IPS-20b (cell line): ENCODE measurements around the gene KDM4C.
"Not testable (repeated sequence)": the region's sequence is repeated elsewhere in the genome, so short reads cannot be mapped to it uniquely, and the experiment has no call there.

Experiments used
- H3K27ac ChIP-seq: one replicate; pipeline ENCODE4 v1.5.1; 2013; ENCODE audit warnings: low read length
- H3K27me3 ChIP-seq: 2 replicates; pipeline ENCODE4 v1.6.1; 2013; ENCODE audit warnings: mild to moderate bottlenecking, low read length, inconsistent platforms; ENCODE audit not compliant: insufficient read depth
- H3K36me3 ChIP-seq: 2 replicates; pipeline ENCODE4 v1.6.1; 2013; ENCODE audit warnings: low read depth, mild to moderate bottlenecking, inconsistent platforms, low read length, moderate library complexity; ENCODE audit not compliant: insufficient read depth
- H3K4me1 ChIP-seq: 2 replicates; pipeline ENCODE4 v1.6.1; 2013; ENCODE audit warnings: mild to moderate bottlenecking, control low read depth, inconsistent platforms, low read length, moderate library complexity; ENCODE audit not compliant: insufficient read depth
- H3K4me3 ChIP-seq: 2 replicates; pipeline ENCODE4 v1.5.1; 2013; ENCODE audit warnings: mild to moderate bottlenecking, low read length, inconsistent platforms
- H3K9ac ChIP-seq: 2 replicates; pipeline ENCODE4 v1.6.1; 2013; ENCODE audit warnings: low read depth, mild to moderate bottlenecking, inconsistent platforms, low read length, moderate library complexity
- H3K9me3 ChIP-seq: 2 replicates; pipeline ENCODE4 v1.6.1; 2013; ENCODE audit warnings: mild to moderate bottlenecking, low read depth, low read length, inconsistent platforms; ENCODE audit not compliant: insufficient read depth

The KDM4C gene

GRCh38 chr9:6764523-6764922, 6.8 kb downstream of the KDM4C start:
- H3K27me3 ChIP-seq, result peaks cover 2% of the 10 kb centered on the region; the same call in 1 of the 2 replicates
- peaks cover 26% of the 10 kb centered on the region for H3K4me1 ChIP-seq

GRCh38 chr9:6764950-6765349, 7.2 kb downstream of the KDM4C start:
- Histone ChIP-seq H3K9ac (peak overlapping the region; percentile 14; the same call in 1 of the 2 replicates), H3K4me3 (peak overlapping the region; percentile 33; the same call in 1 of the 2 replicates), H3K27ac (peak overlapping the region; percentile 35), H3K4me1 (peaks cover 26% of the 10 kb centered on the region), H3K36me3 (no peaks in the 10 kb centered on the region; the same call in 1 of the 2 replicates), H3K9me3 (no peaks in the 10 kb centered on the region), H3K27me3 (no peaks in the 10 kb centered on the region)

More at GRCh38 chr9:6764523-6764922, 6.8 kb downstream of the KDM4C start:
- Histone ChIP-seq H3K9me3 (no peaks in the 10 kb centered on the region), H3K4me3 (no peak overlapping the region), H3K9ac (peak overlapping the region; percentile 14; the same call in 1 of the 2 replicates), H3K27ac (peak overlapping the region; percentile 35), H3K36me3 (no peaks in the 10 kb centered on the region; the same call in 1 of the 2 replicates)

GRCh38 chr9:6765396-6765795, 7.6 kb downstream of the KDM4C start:
- peak overlapping the region; percentile 35 for H3K27ac ChIP-seq
- peak overlapping the region; percentile 33; the same call in 1 of the 2 replicates for H3K4me3 ChIP-seq
- no peaks in the 10 kb centered on the region; the same call in 1 of the 2 replicates for H3K36me3 ChIP-seq
- H3K4me1 ChIP-seq, result peaks cover 26% of the 10 kb centered on the region
- H3K9ac ChIP-seq, result peak overlapping the region; percentile 14; the same call in 1 of the 2 replicates
- no peaks in the 10 kb centered on the region for H3K27me3 ChIP-seq
- H3K9me3 ChIP-seq, result no peaks in the 10 kb centered on the region

- Histone ChIP-seq H3K27me3 (no peaks in the 10 kb centered on the region), H3K9ac (peak overlapping the region; percentile 40; the same call in 1 of the 2 replicates), H3K9me3 (no peaks in the 10 kb centered on the region), H3K36me3 (no peaks in the 10 kb centered on the region; the same call in 1 of the 2 replicates), H3K4me3 (no peak overlapping the region), H3K27ac (peak overlapping the region; percentile 22), H3K4me1 (peaks cover 29% of the 10 kb centered on the region)
Observed at GRCh38 chr9:6766606-6767005, 8.8 kb downstream of the KDM4C start.

GRCh38 chr9:6768587-6768986, 10.8 kb downstream of the KDM4C start:
- not testable (repeated sequence) for H3K9ac ChIP-seq, H3K36me3 ChIP-seq, H3K4me3 ChIP-seq, H3K9me3 ChIP-seq, H3K27me3 ChIP-seq, H3K27ac ChIP-seq
- H3K4me1 ChIP-seq, result peaks cover 30% of the 10 kb centered on the region

- Histone ChIP-seq H3K36me3 (no peaks in the 10 kb centered on the region), H3K9me3 (no peaks in the 10 kb centered on the region), H3K4me3 (no peak overlapping the region; the same call in 1 of the 2 replicates), H3K9ac (peak overlapping the region; percentile 45; the same call in 1 of the 2 replicates), H3K27me3 (no peaks in the 10 kb centered on the region), H3K27ac (peak overlapping the region; percentile 82), H3K4me1 (peaks cover 7% of the 10 kb centered on the region; the same call in 1 of the 2 replicates)
Observed at GRCh38 chr9:6771722-6772121, 13.9 kb downstream of the KDM4C start.

GRCh38 chr9:6777213-6777902, 19.6 kb downstream of the KDM4C start:
- Histone ChIP-seq H3K4me1 (peaks cover 17% of the 10 kb centered on the region), H3K9me3 (no peaks in the 10 kb centered on the region), H3K9ac (peak overlapping the region; percentile 55; the same call in 1 of the 2 replicates), H3K4me3 (peak overlapping the region; percentile 41), H3K36me3 (no peaks in the 10 kb centered on the region), H3K27me3 (no peaks in the 10 kb centered on the region), H3K27ac (peak overlapping the region; percentile 50)

- H3K4me1 ChIP-seq, result peaks cover 17% of the 10 kb centered on the region
- no peak overlapping the region for H3K27ac ChIP-seq
- H3K27me3 ChIP-seq, result no peaks in the 10 kb centered on the region
- H3K9ac ChIP-seq, result peak overlapping the region; percentile 16; the same call in 1 of the 2 replicates
- no peaks in the 10 kb centered on the region for H3K9me3 ChIP-seq
- no peaks in the 10 kb centered on the region for H3K36me3 ChIP-seq
- no peak overlapping the region for H3K4me3 ChIP-seq
Observed at GRCh38 chr9:6779417-6780241, 21.9 kb downstream of the KDM4C start.

GRCh38 chr9:6780690-6781089, 22.9 kb downstream of the KDM4C start:
- H3K4me1 ChIP-seq, result peaks cover 19% of the 10 kb centered on the region
- H3K27me3 ChIP-seq, result no peaks in the 10 kb centered on the region
- H3K27ac ChIP-seq, result no peak overlapping the region
- no peaks in the 10 kb centered on the region for H3K9me3 ChIP-seq
- no peak overlapping the region for H3K9ac ChIP-seq
- H3K4me3 ChIP-seq, result no peak overlapping the region
- H3K36me3 ChIP-seq, result no peaks in the 10 kb centered on the region

GRCh38 chr9:6781476-6781875, 23.7 kb downstream of the KDM4C start:
- Histone ChIP-seq H3K27me3 (no peaks in the 10 kb centered on the region), H3K9ac (no peak overlapping the region), H3K9me3 (no peaks in the 10 kb centered on the region), H3K36me3 (no peaks in the 10 kb centered on the region), H3K4me3 (no peak overlapping the region), H3K4me1 (peaks cover 23% of the 10 kb centered on the region), H3K27ac (no peak overlapping the region)

GRCh38 chr9:6782345-6782744, 24.6 kb downstream of the KDM4C start:
- Histone ChIP-seq H3K9ac (no peak overlapping the region), H3K4me1 (peaks cover 19% of the 10 kb centered on the region), H3K36me3 (no peaks in the 10 kb centered on the region), H3K4me3 (no peak overlapping the region), H3K27ac (no peak overlapping the region), H3K27me3 (no peaks in the 10 kb centered on the region), H3K9me3 (no peaks in the 10 kb centered on the region)
